BJ (cell line): ENCODE data around the gene PIN4. TPM values are rescaled to one million over a fixed set of nuclear protein-coding genes. Genes with fewer than 3 reads are reported as not detected.

Experiments
- CTCF ChIA-PET: fragments of 350-600 bp; formaldehyde crosslinking; extraction: SDS; loops from one replicate; lab custom pipeline; 2021; ENCODE audit warnings: antibody characterized with exemption, inconsistent platforms; lab: Yijun Ruan, JAX
- POLR2A ChIA-PET: fragments of 300-600 bp; sonication (Branson Sonifier 250); formaldehyde crosslinking; extraction: SDS; loops from one replicate; lab custom pipeline; 2021; ENCODE audit warnings: antibody characterized with exemption; lab: Charles Lee
- DNase-seq: peaks from one replicate; pipeline ENCODE4 v3.0.0-alpha.2; 2011; ENCODE audit warnings: low read depth
- H3K27me3 ChIP-seq: 2 replicates; pipeline ENCODE4 v1.6.0; 2011; ENCODE audit warnings: low read length; ENCODE audit not compliant: control insufficient read depth, insufficient read depth
- H3K36me3 ChIP-seq: 2 replicates; pipeline ENCODE4 v1.5.1; 2011; ENCODE audit warnings: low read length; ENCODE audit not compliant: control insufficient read depth, insufficient read depth
- H3K4me3 ChIP-seq: 2 replicates; pipeline ENCODE4 v1.5.1; 2011; ENCODE audit warnings: low read depth, mild to moderate bottlenecking, control low read depth, low read length
- polyA plus RNA-seq: library from polyadenylated mRNA; depleted of rRNA; stranded (reverse); fragments of >200 nt; gene quantifications from 2 replicates; pipeline ENCODE4 v1.2.3, GENCODE V29; 2011; rRNA removed
- TF ChIP-seq, protein P1 (sequence below): IDR thresholded peaks from 2 replicates; pipeline ENCODE4 v1.5.1; 2011; ENCODE audit warnings: low read depth, mild to moderate bottlenecking, control low read depth, inconsistent platforms, low read length, moderate library complexity; ENCODE audit not compliant: insufficient read depth

Gene PIN4
- polyA plus RNA-seq, 1 experiment, result 6.5 TPM

DNA sequence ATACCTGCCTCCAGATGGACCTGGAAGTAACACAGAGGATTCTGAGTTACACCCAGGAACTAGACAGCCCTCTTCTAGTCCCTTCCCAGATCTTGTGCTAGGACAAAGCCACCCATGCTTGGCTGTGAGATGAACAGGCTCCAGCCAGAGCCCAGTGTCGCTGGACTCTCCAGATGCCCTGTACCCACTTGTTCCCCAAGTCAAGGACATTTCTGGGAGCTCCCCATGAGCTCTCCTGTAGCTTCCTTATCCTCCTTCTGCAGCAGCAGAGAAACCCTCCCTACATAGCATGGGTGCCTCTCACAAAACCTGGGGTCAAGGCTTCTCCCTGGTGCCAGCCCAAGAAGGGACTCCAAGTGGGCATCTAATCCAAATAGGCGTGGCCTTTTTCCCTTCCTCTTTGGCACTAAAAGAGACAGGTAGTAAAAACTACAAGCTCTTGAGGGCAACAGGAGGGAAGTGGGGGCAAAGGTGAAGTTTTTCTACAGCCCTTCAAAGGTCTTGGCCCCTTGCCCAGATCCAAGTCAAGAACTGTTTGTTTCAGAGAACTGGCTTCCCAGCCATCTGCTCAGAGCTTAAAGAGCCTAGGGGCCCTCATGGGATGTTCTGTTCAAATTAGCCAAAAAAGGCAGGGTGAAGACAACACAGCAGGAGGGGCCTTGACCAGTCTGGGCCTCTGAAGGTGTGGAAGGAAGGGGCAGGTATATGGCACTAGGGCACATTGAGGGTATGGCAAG, 65.8 kb downstream of the PIN4 start:
- POLR2A ChIA-PET, result no interaction called here
- TF ChIP-seq, protein P1, sequence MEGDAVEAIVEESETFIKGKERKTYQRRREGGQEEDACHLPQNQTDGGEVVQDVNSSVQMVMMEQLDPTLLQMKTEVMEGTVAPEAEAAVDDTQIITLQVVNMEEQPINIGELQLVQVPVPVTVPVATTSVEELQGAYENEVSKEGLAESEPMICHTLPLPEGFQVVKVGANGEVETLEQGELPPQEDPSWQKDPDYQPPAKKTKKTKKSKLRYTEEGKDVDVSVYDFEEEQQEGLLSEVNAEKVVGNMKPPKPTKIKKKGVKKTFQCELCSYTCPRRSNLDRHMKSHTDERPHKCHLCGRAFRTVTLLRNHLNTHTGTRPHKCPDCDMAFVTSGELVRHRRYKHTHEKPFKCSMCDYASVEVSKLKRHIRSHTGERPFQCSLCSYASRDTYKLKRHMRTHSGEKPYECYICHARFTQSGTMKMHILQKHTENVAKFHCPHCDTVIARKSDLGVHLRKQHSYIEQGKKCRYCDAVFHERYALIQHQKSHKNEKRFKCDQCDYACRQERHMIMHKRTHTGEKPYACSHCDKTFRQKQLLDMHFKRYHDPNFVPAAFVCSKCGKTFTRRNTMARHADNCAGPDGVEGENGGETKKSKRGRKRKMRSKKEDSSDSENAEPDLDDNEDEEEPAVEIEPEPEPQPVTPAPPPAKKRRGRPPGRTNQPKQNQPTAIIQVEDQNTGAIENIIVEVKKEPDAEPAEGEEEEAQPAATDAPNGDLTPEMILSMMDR, result no peak
- CTCF ChIA-PET, result interaction anchor here (1.0 to 1.7 kb wide), 2 partner anchors 30 to 294 kb away, joined by 3 read pairs; partner anchors contain the start of gene RPS4X
- DNase-seq, result no peak
- no peaks in the 10 kb centered on the region for H3K36me3 ChIP-seq
- H3K4me3 ChIP-seq, result no peak overlapping the region
- H3K27me3 ChIP-seq, result no peaks in the 10 kb centered on the region

Other genes with a start within 250 kb of the PIN4 start
- gene RTL5, start 49.8 kb upstream of the PIN4 start, polyA plus RNA-seq, result 1.3 and 1.5 TPM in 2 replicates
- 0.94 and 2.4 TPM in 2 replicates for gene ERCC6L, start 57.3 kb downstream of the PIN4 start, polyA plus RNA-seq
- 1,567 and 1,777 TPM in 2 replicates for gene RPS4X, start 95.5 kb downstream of the PIN4 start, polyA plus RNA-seq
- gene CITED1, start 124.2 kb downstream of the PIN4 start, polyA plus RNA-seq, result not detected in 2 replicates